PC-3 (cell line): ENCODE measurements around the gene ACVR1. TPM values are rescaled to one million over a fixed set of nuclear protein-coding genes. Genes with fewer than 3 reads are reported as not detected.

Source experiments
- ATAC-seq: fragments of 200-7000 bp; cut with Tn5 transposase; 2 replicates; pipeline ENCODE4 v1.9.1; 2020; ENCODE audit warnings: mild to moderate bottlenecking, moderate library complexity
- BruUV-seq: library from RNA; stranded (reverse); fragments of 400-500 nt; replicated peaks from 2 replicates; lab custom pipeline; 2021; lab: Mats Ljungman, UMichigan
- CTCF ChIA-PET: fragments of 300-600 bp; sonication (Branson Sonifier 250); formaldehyde crosslinking; loops from one replicate; lab custom pipeline; 2022; ENCODE audit warnings: antibody characterized with exemption; lab: Charles Lee
- POLR2A ChIA-PET: fragments of 300-600 bp; sonication (Branson Sonifier 250); formaldehyde crosslinking; loops from one replicate; lab custom pipeline; 2022; ENCODE audit warnings: antibody characterized with exemption; ENCODE audit not compliant: unreplicated experiment; lab: Charles Lee
- DNase-seq: peaks from one replicate; pipeline ENCODE4 v3.0.0-alpha.2; 2015
- H2AFZ ChIP-seq: fragments of 300-600 bp; sonication (generic); 2 replicates; pipeline ENCODE4 v1.6.0; 2016; ENCODE audit warnings: antibody characterized with exemption, low read length
- H3F3A ChIP-seq: fragments of 300-600 bp; sonication (generic); one replicate; pipeline ENCODE4 v1.6.0; 2017; ENCODE audit warnings: antibody characterized with exemption, low read length, control low read depth, mild to moderate bottlenecking; ENCODE audit not compliant: unreplicated experiment
- H3K27ac ChIP-seq: fragments of 300-600 bp; sonication (generic); 2 replicates; pipeline ENCODE4 v1.5.1; 2016; ENCODE audit warnings: mild to moderate bottlenecking, low read length
- H3K27me3 ChIP-seq: fragments of 300-600 bp; sonication (generic); 2 replicates; pipeline ENCODE4 v1.6.1; 2016; ENCODE audit warnings: low read length, mixed read lengths
- H3K36me3 ChIP-seq: fragments of 300-600 bp; sonication (generic); 2 replicates; pipeline ENCODE4 v1.6.1; 2016; ENCODE audit warnings: low read depth, mixed run types, low read length, mixed read lengths
- H3K4me1 ChIP-seq: fragments of 300-600 bp; sonication (generic); 2 replicates; pipeline ENCODE4 v1.5.1; 2016; ENCODE audit warnings: low read length; ENCODE audit not compliant: insufficient read depth
- H3K4me2 ChIP-seq: fragments of 300-600 bp; sonication (generic); 2 replicates; pipeline ENCODE4 v1.6.0; 2016; ENCODE audit warnings: low read length
- H3K4me3 ChIP-seq: fragments of 300-600 bp; sonication (generic); 2 replicates; pipeline ENCODE4 v1.5.1; 2016; ENCODE audit warnings: mild to moderate bottlenecking, low read length, mixed read lengths
- H3K79me2 ChIP-seq: fragments of 300-600 bp; sonication (generic); 2 replicates; pipeline ENCODE4 v1.6.1; 2017; ENCODE audit warnings: low read length, mixed read lengths
- H3K9ac ChIP-seq: fragments of 300-600 bp; sonication (generic); 2 replicates; pipeline ENCODE4 v1.6.0; 2016; ENCODE audit warnings: mild to moderate bottlenecking, low read length
- H3K9me2 ChIP-seq: fragments of 300-600 bp; sonication (generic); replicated peaks from 2 replicates; pipeline ENCODE4 v1.6.1; 2016; ENCODE audit warnings: mixed run types, low read length, mixed read lengths
- H3K9me3 ChIP-seq: fragments of 300-600 bp; sonication (generic); 2 replicates; pipeline ENCODE4 v1.6.1; 2016; ENCODE audit warnings: low read length, mixed read lengths
- H4K20me1 ChIP-seq: fragments of 300-600 bp; sonication (generic); 2 replicates; pipeline ENCODE4 v1.6.1; 2016; ENCODE audit warnings: low read length, mixed read lengths
- CTCF ChIP-seq: fragments of 300-600 bp; sonication (generic); conservative IDR thresholded peaks from 2 replicates; pipeline ENCODE4 v1.5.1; 2017; ENCODE audit warnings: antibody characterized with exemption, low read depth, mild to moderate bottlenecking, low read length
- EZH2 ChIP-seq: fragments of 300-600 bp; sonication (generic); IDR thresholded peaks from one replicate; pipeline ENCODE4 v1.6.1; 2017; ENCODE audit warnings: antibody characterized with exemption, mild to moderate bottlenecking, low read length; ENCODE audit not compliant: unreplicated experiment
- EZH2phosphoT487 ChIP-seq: fragments of 300-600 bp; sonication (generic); IDR thresholded peaks from 2 replicates; pipeline ENCODE4 v1.6.1; 2018; ENCODE audit warnings: mild to moderate bottlenecking, antibody characterized with exemption, low read length, borderline replicate concordance
- intact Hi-C: fragments of 100-400 bp; cut with micrococcal nuclease; formaldehyde crosslinking; loops from 2 replicates; pipeline ENCODE4 v1.9.0; 2023
- total RNA-seq: library from RNA; depleted of rRNA; stranded (reverse); fragments of >200 nt; gene quantifications from 2 replicates; pipeline ENCODE4 v1.2.3, GENCODE V29; 2014

The ACVR1 gene
- total RNA-seq, 1 experiment from 2014 or later, result 6.7 TPM

GRCh38 chr2:157806426-157807077 lies 69.6 kb downstream of the ACVR1 start:
- H3K27me3 ChIP-seq, result no peaks in the 10 kb centered on the region
- no peak overlapping the region for H2AFZ ChIP-seq
- ChIA-PET POLR2A (no interaction called here), CTCF (no interaction called here)
- no TSS peak for BruUV-seq
- no peak overlapping the region for H3K9ac ChIP-seq
- no peaks in the 10 kb centered on the region for H3K79me2 ChIP-seq
- no peaks in the 10 kb centered on the region for H3K36me3 ChIP-seq
- no peak overlapping the region for H3K4me2 ChIP-seq
- H3K9me3 ChIP-seq, result no peaks in the 10 kb centered on the region
- no peaks in the 10 kb centered on the region for H3F3A ChIP-seq
- no peak for DNase-seq
- H4K20me1 ChIP-seq, result no peaks in the 10 kb centered on the region
- no peak overlapping the region for H3K27ac ChIP-seq
- H3K4me1 ChIP-seq, result no peaks in the 10 kb centered on the region
- no peak overlapping the region for H3K4me3 ChIP-seq
- intact Hi-C loops, result no loop called here
- H3K9me2 ChIP-seq, result no peaks in the 10 kb centered on the region
- ATAC-seq, result no peak
- TF ChIP-seq CTCF, result no peak

GRCh38 chr2:157805519-157805918 lies 70.6 kb downstream of the ACVR1 start:
- H3K9me2 ChIP-seq, result no peaks in the 10 kb centered on the region
- H3K4me1 ChIP-seq, result no peaks in the 10 kb centered on the region
- no peaks in the 10 kb centered on the region for H3F3A ChIP-seq
- no peak overlapping the region for H3K4me3 ChIP-seq
- H3K27me3 ChIP-seq, result no peaks in the 10 kb centered on the region
- ATAC-seq (no peak), DNase-seq (no peak)
- intact Hi-C loops, result no loop called here
- TF ChIP-seq EZH2phosphoT487 (no peak), EZH2 (no peak), CTCF (no peak)
- H3K9ac ChIP-seq, result no peak overlapping the region
- ChIA-PET CTCF (no interaction called here), POLR2A (interaction anchor here (0.6 kb wide), 1 partner anchor 11 kb away, joined by 13 read pairs; no protein-coding TSS in a partner anchor)
- no TSS peak for BruUV-seq
- H3K79me2 ChIP-seq, result no peaks in the 10 kb centered on the region
- H3K4me2 ChIP-seq, result no peak overlapping the region
- H3K36me3 ChIP-seq, result no peaks in the 10 kb centered on the region
- H2AFZ ChIP-seq, result no peak overlapping the region
- H3K9me3 ChIP-seq, result no peaks in the 10 kb centered on the region
- no peak overlapping the region for H3K27ac ChIP-seq
- no peaks in the 10 kb centered on the region for H4K20me1 ChIP-seq

GRCh38 chr2:157804355-157804754 lies 71.8 kb downstream of the ACVR1 start:
- TF ChIP-seq CTCF, result no peak
- TF ChIP-seq EZH2phosphoT487, result no peak
- no peak for TF ChIP-seq EZH2
- Histone ChIP-seq H3K27ac (no peak overlapping the region), H3K9me2 (no peaks in the 10 kb centered on the region), H3K36me3 (no peaks in the 10 kb centered on the region), H3K4me3 (no peak overlapping the region), H3K27me3 (no peaks in the 10 kb centered on the region), H3K9me3 (no peaks in the 10 kb centered on the region), H3K9ac (no peak overlapping the region), H2AFZ (no peak overlapping the region), H4K20me1 (no peaks in the 10 kb centered on the region), H3F3A (no peaks in the 10 kb centered on the region), H3K4me1 (no peaks in the 10 kb centered on the region), H3K79me2 (no peaks in the 10 kb centered on the region), H3K4me2 (no peak overlapping the region)
- no peak for DNase-seq
- BruUV-seq, result no TSS peak
- POLR2A ChIA-PET, result no interaction called here
- CTCF ChIA-PET, result interaction anchor here (0.6 kb wide), 1 partner anchor 291 kb away, joined by 4 read pairs; no protein-coding TSS in a partner anchor
- intact Hi-C loops, result no loop called here
- ATAC-seq, result no peak
